PC-9 (cell line): ENCODE measurements around the gene CNGA2. TPM values are rescaled to one million over a fixed set of nuclear protein-coding genes. Genes with fewer than 3 reads are reported as not detected.

Source experiments
- BruUV-seq: library from RNA; stranded (reverse); fragments of 400-500 nt; replicated peaks from 2 replicates; lab custom pipeline; 2021; lab: Mats Ljungman, UMichigan
- CTCF ChIA-PET: fragments of 300-600 bp; sonication (Branson Sonifier 250); formaldehyde crosslinking; loops from one replicate; lab custom pipeline; 2022; ENCODE audit warnings: antibody characterized with exemption; lab: Charles Lee
- POLR2A ChIA-PET: fragments of 300-600 bp; sonication (Branson Sonifier 250); formaldehyde crosslinking; loops from one replicate; lab custom pipeline; 2022; ENCODE audit warnings: antibody characterized with exemption; ENCODE audit not compliant: unreplicated experiment; lab: Charles Lee
- DNase-seq, 2 experiments: peaks; one replicate each; pipeline versions ENCODE4 v3.0.0 to v3.0.0-alpha.2; 2015 to 2022; ENCODE audit warnings: mixed read lengths in 1 of 2
- H2AFZ ChIP-seq: fragments of 200-600 bp; sonication (generic); 2 replicates; pipeline ENCODE4 v1.8.1; 2017; ENCODE audit warnings: antibody characterized with exemption
- H3F3A ChIP-seq: fragments of 200-600 bp; sonication (generic); 2 replicates; pipeline ENCODE4 v1.8.1; 2017; ENCODE audit warnings: antibody characterized with exemption, mild to moderate bottlenecking, low read depth; ENCODE audit not compliant: insufficient read depth
- H3K27ac ChIP-seq: fragments of 200-600 bp; sonication (generic); 2 replicates; pipeline ENCODE4 v1.6.1; 2016; ENCODE audit warnings: mixed run types
- H3K27me3 ChIP-seq: fragments of 200-600 bp; sonication (generic); 2 replicates; pipeline ENCODE4 v1.6.1; 2016; ENCODE audit warnings: low read depth, mixed run types; ENCODE audit not compliant: insufficient read depth
- H3K36me3 ChIP-seq: fragments of 200-600 bp; sonication (generic); 2 replicates; pipeline ENCODE4 v1.6.1; 2016; ENCODE audit warnings: low read depth, mixed run types
- H3K4me1 ChIP-seq: fragments of 200-600 bp; sonication (generic); replicated peaks from 2 replicates; pipeline ENCODE4 v1.6.1; 2016; ENCODE audit warnings: mixed run types; ENCODE audit not compliant: insufficient read depth
- H3K4me2 ChIP-seq: fragments of 200-600 bp; sonication (generic); 2 replicates; pipeline ENCODE4 v1.6.1; 2017; ENCODE audit warnings: mixed run types
- H3K4me3 ChIP-seq: fragments of 200-600 bp; sonication (generic); 2 replicates; pipeline ENCODE4 v1.6.1; 2016; ENCODE audit warnings: mixed run types
- H3K79me2 ChIP-seq: fragments of 200-600 bp; sonication (generic); 2 replicates; pipeline ENCODE4 v1.6.1; 2017; ENCODE audit warnings: low read depth, mixed run types
- H3K9me2 ChIP-seq: fragments of 200-600 bp; sonication (generic); 2 replicates; pipeline ENCODE4 v1.8.1; 2017; ENCODE audit warnings: mild to moderate bottlenecking; ENCODE audit not compliant: insufficient read depth
- H3K9me3 ChIP-seq: fragments of 200-600 bp; sonication (generic); 2 replicates; pipeline ENCODE4 v1.8.1; 2016; ENCODE audit warnings: low read depth; ENCODE audit not compliant: insufficient read depth
- H4K20me1 ChIP-seq: fragments of 200-600 bp; sonication (generic); 2 replicates; pipeline ENCODE4 v1.8.1; 2017; ENCODE audit not compliant: insufficient read depth
- CTCF ChIP-seq: fragments of 200-600 bp; sonication (generic); conservative IDR thresholded peaks from 2 replicates; pipeline ENCODE4 v1.6.1; 2017; ENCODE audit warnings: mixed run types, antibody characterized with exemption, mild to moderate bottlenecking, moderate library complexity
- EZH2 ChIP-seq: fragments of 200-600 bp; sonication (generic); IDR thresholded peaks from 2 replicates; pipeline ENCODE4 v1.8.0; 2017; ENCODE audit warnings: antibody characterized with exemption, low read depth
- intact Hi-C: fragments of 100-400 bp; cut with micrococcal nuclease; formaldehyde crosslinking; loops from one replicate; pipeline ENCODE4 v1.10.0; 2022; ENCODE audit not compliant: unreplicated experiment
- total RNA-seq: library from RNA; stranded (reverse); gene quantifications from 2 replicates; pipeline ENCODE4 v1.2.3, GENCODE V29; 2021

CNGA2 gene
- total RNA-seq, 1 experiment from 2014 or later: not detected

GRCh38 chrX:151771726-151772125 lies 37.2 kb downstream of the CNGA2 start:
- DNase-seq: peak in 1 of 2 experiments; percentile 63
- H3K79me2 ChIP-seq: no peaks in the 10 kb centered on the region
- H3K4me3 ChIP-seq: no peak overlapping the region
- peaks cover 16% of the 10 kb centered on the region for H3F3A ChIP-seq
- H2AFZ ChIP-seq: no peak overlapping the region
- H3K4me2 ChIP-seq: peak overlapping the region; percentile 26
- H3K9me2 ChIP-seq: no peaks in the 10 kb centered on the region
- no peaks in the 10 kb centered on the region for H3K36me3 ChIP-seq
- POLR2A ChIA-PET: no interaction called here
- no TSS peak for BruUV-seq
- CTCF ChIA-PET: no interaction called here
- no peaks in the 10 kb centered on the region for H3K27me3 ChIP-seq
- intact Hi-C loops: no loop called here
- TF ChIP-seq EZH2: no peak
- TF ChIP-seq CTCF: no peak
- no peak overlapping the region for H3K27ac ChIP-seq
- peaks cover 28% of the 10 kb centered on the region for H3K4me1 ChIP-seq
- no peaks in the 10 kb centered on the region; the same call in 1 of the 2 replicates for H3K9me3 ChIP-seq
- H4K20me1 ChIP-seq: no peaks in the 10 kb centered on the region

- H4K20me1 ChIP-seq: no peaks in the 10 kb centered on the region
- intact Hi-C loops: no loop called here
- no peak overlapping the region for H3K4me2 ChIP-seq
- peaks cover 20% of the 10 kb centered on the region for H3K4me1 ChIP-seq
- TF ChIP-seq EZH2 (no peak), CTCF (peak; percentile 15; the same call in 1 of the 2 replicates)
- peaks cover 16% of the 10 kb centered on the region for H3F3A ChIP-seq
- no peak overlapping the region for H2AFZ ChIP-seq
- H3K27ac ChIP-seq: no peak overlapping the region
- no peaks in the 10 kb centered on the region for H3K27me3 ChIP-seq
- no peaks in the 10 kb centered on the region for H3K79me2 ChIP-seq
- no peaks in the 10 kb centered on the region for H3K36me3 ChIP-seq
- peak in 1 of 2 experiments; percentile 29 for DNase-seq
- no TSS peak for BruUV-seq
- H3K9me2 ChIP-seq: no peaks in the 10 kb centered on the region
- POLR2A ChIA-PET: no interaction called here
- H3K4me3 ChIP-seq: no peak overlapping the region
- no peaks in the 10 kb centered on the region; the same call in 1 of the 2 replicates for H3K9me3 ChIP-seq
- CTCF ChIA-PET: no interaction called here
Observed at GRCh38 chrX:151773434-151773833, 38.9 kb downstream of the CNGA2 start.

- Histone ChIP-seq H3K36me3 (no peaks in the 10 kb centered on the region), H3K4me2 (no peak overlapping the region), H2AFZ (no peak overlapping the region), H3K4me1 (peaks cover 20% of the 10 kb centered on the region), H3K9me2 (no peaks in the 10 kb centered on the region), H4K20me1 (no peaks in the 10 kb centered on the region), H3K27ac (no peak overlapping the region), H3F3A (peaks cover 16% of the 10 kb centered on the region), H3K9me3 (no peaks in the 10 kb centered on the region; the same call in 1 of the 2 replicates), H3K27me3 (no peaks in the 10 kb centered on the region), H3K79me2 (no peaks in the 10 kb centered on the region), H3K4me3 (no peak overlapping the region)
- intact Hi-C loops: no loop called here
- ChIA-PET POLR2A (no interaction called here), CTCF (no interaction called here)
- no TSS peak for BruUV-seq
- no peak for DNase-seq
- no peak for TF ChIP-seq CTCF
- no peak for TF ChIP-seq EZH2
Observed at GRCh38 chrX:151774421-151774820, 39.9 kb downstream of the CNGA2 start.
